GM21528 (cell line): ENCODE data around the gene TLN1.

ENCODE experiments used
- ATAC-seq: cut with Tn5 transposase; IDR thresholded peaks from one replicate; pipeline ENCODE4 v1.9.1; 2021; ENCODE audit warnings: mild to moderate bottlenecking, moderate library complexity; ENCODE audit not compliant: unreplicated experiment, low FRiP score

The TLN1 gene

GRCh38 chr9:35710818-35711500, 21.0 kb downstream of the TLN1 start:
- no peak for ATAC-seq

DNA sequence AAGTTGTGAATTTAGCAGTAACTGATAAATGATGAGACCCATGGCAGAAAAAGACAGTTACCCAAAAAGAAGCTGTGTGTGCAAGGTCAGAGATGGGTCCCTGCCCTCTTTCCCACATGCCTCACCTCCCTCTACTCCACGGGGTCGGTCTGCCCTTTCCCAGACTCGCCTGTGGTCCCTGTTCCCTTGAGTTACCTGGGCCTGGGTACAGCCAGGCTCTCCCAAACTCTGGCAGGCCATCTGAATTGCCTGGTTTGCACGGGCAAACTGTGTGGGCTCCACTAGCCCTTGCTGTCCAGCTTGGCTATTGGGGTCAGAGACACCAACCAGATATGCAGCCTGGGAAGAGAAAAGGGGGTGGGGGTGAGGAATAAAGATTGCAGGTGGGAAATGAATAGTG, 23.8 kb downstream of the TLN1 start:
- ATAC-seq = no peak

DNA sequence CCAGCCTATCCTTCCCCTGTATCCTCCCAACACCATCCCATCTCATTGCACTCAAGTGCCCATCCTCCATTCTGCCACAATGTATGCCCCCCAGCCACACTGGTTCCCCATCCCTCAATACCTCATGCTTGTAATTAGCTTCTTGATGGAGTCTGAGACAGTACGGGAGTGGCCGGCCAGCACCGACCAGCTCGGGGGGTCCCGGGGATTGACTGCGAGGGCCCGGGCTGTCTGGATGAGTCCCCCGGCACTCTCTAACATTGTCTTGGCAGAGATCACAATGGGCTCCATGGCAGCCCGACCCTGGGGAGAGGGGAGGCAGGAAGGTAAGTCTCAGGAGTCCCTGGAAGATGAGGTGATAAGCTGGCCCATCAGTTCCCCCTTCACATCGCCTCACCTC, 25.0 kb downstream of the TLN1 start:
- ATAC-seq = no peak

GRCh38 chr9:35705836-35706430, 26.1 kb downstream of the TLN1 start:
- no peak for ATAC-seq

DNA sequence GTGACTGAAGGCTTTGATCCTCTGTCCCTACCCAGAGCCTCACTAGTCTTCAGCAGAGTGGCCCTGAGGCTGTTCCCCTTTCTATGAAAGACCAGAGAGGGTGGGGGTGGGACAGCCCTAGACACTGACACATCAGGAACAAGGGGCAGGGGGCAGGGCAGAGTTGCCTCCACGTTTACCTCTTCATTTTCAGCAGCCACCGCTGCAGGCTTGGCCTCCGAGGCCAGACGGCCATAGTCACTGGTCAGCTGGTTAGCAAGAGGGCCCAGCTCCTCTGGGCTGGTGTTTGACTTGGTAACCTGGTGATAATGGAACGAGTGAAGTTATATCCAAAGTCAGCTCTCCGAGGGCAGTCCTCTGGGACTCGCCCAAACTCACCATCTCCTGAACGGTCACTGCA, 26.6 kb downstream of the TLN1 start:
- ATAC-seq = no peak

- no peak for ATAC-seq
Measured at GRCh38 chr9:35703906-35704672, 27.9 kb downstream of the TLN1 start.

GRCh38 chr9:35702696-35703095, 29.3 kb downstream of the TLN1 start:
- ATAC-seq = no peak

DNA sequence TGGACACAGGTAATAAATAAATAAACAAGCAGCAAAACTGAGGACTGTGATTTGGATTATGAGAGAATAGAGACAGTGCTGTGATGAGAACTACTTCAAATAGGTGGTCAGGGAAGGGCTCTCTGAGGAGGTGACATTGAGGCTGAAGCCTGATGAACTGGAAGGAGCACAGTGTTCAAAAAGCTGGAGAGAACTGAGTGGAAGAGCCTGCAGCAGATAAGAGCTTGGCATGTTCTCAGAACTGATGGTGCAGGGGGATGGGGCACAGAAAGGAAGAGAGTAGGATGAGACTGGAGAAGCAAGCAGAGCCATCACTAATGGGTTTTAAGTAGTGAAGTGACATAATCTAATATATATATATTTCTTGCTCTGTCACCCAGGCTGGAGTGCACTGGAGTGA, 31.1 kb downstream of the TLN1 start:
- no peak for ATAC-seq

- no peak for ATAC-seq
Measured at GRCh38 chr9:35700031-35700430, 32.0 kb downstream of the TLN1 start.

- no peak for ATAC-seq
Measured at GRCh38 chr9:35698231-35698630, 33.8 kb downstream of the TLN1 start.

DNA sequence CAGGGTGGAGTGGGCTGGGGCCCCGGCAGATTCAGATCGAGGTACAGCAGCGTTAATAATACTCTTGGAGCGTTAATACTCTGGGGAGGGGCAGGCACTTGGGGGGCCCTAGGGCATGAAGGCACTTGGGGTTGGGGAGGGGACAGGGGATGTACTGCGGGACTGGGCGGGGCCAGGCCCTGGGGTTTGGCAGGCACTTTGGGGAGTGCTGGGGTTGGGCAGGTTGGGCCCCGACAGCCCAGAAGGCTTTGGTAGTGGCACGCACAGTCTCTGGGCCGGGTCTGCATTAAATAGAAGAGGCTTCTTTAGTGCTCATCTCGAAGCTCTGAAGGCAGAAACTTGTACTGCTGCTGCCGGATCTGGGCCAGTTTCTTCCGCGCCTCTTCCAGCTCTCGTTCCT, 34.5 kb downstream of the TLN1 start:
- ATAC-seq = no peak

DNA sequence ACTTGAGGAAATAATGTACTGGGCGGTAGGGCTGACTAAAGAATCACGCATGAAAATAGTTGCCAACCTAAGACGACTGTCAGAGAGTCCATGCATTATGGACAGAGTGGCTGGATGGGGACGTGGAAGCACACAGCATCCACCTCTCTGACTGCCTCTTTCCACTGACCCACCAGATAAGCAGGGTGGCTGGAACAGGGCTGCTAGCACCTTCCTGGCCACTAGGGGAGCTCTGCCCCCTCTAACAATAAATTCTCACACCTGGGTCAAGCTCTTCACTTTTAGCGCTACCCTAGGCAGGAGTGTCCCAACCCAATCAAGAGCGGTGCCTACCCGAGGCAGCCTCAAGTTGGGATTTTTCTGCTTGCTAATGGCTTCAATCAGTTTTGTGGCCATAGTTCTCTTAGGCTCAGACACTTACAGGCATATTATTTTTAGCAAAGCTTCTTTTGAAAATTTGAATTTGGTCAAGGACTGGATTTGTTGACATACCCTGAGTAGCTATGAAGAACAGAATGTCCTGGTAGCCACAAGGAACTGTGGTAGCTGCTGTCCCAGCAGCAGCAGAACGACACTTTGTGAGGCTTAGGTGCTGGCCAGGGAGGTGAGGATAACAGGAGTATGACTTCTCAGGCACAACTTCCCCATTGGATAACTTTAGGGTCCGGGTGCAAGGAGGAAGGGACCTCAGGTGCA, 35.3 kb downstream of the TLN1 start:
- no peak for ATAC-seq

DNA sequence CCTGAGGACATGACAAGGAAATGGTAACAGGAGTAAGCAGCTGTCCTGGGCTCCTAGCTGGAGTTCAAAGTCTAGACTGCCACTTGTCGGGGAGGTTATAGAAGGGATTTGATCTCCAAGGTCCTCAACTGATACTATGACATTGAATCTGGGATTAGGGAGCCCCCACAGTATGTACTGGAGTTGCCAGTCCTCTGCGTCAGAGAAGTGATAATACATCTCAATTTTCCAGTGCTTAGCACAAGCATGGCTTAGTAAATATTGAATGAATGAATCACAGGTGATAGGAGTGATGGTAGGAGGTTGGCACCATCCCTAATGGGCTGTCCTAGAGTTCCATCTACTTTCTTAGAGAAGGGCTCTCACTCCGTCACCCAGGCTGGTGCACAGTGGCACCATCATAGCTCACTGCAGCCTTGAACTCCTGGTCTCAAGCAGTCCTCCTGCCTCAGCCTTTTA, 36.0 kb downstream of the TLN1 start:
- no peak for ATAC-seq

DNA sequence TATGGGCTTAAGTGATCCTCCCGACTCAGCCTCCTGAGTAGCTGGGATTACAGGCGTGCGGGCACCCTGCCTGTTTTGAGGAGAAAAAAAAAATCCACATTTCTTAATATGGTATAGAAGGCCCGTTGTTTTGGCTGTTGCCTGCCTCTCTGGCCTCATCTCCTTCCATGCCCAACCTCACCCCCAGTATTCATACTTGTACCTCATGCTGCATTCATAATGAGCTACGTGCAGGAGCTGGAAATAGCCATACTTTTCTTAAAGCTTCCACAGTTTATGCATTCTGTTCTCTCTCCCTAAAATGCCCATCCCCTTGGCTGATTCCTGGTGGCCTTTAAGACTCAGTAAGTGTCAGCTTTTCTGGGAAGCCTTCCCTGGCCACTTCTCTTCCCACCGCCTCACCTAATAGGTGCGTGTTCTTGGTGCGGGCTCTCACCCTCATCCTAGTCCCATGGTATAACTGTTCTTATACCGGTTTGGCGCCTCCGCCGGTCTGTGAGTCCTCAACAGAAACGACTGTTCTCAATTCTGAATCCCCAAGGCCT, 40.2 kb downstream of the TLN1 start:
- no peak for ATAC-seq

- ATAC-seq = no peak
Measured at GRCh38 chr9:35691334-35691650, 40.7 kb downstream of the TLN1 start.

DNA sequence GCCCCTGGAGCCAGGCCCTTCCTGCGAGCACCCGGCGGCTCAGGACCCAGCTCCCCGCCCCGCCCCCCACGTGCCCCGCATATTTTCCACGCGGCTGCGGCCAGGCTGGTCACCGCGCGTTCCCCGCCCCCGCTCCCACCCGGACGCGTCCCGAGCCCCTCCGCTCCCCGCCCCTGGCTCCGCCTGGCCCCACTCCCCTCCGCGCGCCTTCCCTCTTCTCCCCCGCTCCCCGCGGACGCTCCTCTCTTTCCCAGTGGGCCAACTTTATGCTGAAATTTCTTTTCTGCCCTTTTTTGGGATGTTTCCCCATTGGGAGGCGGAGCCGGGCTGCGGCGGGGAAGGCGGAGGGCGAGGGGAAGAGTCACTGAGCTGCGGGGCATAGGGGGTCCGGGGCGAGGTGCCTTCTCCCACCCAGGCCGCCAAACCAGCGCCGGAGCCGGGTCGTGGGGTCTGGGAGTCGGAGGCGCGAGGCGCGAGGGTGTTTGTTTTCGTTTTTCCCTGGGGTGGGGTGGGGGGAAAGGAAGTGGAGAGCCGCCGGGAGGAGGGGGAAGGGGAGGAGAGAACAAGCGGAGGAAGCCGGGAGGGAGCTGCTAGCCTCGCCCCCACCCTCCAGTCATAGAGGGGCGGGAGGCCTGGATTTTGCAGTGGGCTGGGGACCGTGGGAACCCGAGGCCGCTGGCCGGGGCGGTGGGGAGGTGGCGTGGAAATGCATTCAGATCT, 41.2 kb downstream of the TLN1 start:
- no peak for ATAC-seq

- no peak for ATAC-seq
Measured at GRCh38 chr9:35690294-35690613, 41.7 kb downstream of the TLN1 start.

DNA sequence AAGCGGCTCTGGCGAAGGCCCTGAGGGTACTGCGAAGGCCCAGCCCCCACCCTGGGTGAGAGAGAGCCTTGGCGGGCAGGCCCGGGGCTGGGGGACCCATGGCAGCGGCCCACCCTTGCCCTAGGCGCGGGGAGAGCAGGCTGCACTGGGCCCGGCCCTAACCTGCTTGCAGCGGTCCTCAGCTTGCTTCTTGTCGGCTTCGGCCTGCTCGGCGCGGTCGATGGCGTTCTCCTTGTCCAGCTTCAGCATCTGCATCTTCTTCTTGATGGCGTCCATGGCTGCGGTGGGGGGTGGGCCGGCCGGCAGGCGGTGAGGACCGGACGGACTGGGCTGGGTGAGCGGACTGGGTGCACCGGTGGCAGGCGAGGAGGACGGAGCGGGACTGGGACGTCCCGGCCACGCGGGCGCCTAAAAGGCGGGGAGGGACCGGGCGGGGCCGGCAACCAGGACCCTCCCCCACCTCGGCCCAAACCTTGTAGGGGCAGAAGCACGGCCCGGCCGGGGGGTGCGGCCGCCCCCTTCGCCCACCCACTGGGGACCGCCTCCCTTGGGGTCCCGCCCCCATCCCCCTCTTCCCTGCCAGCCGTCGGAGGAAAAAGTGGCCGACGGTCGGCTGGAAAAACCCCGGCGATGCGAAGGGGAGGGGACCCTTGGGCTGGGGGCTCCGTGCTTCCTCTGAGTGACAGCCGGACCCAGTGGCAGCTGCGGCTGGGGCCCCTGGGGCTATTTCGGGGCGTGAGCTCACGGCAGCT, 42.3 kb downstream of the TLN1 start, which contains the start of gene TPM2:
Gene TPM2, minus strand, starts transcription at position 384 of the 752 bp plus-strand sequence. Its CDS starts 108 bp downstream, at position 276.
- no peak for ATAC-seq
